Trophoblast cell (in vitro differentiated cells and primary cell): ENCODE measurements around the gene TMEM145.

Experiments
- DNase-seq, 2 donors: peaks; one replicate each; pipeline ENCODE4 v3.0.0-alpha.2; 2016
- H2AFZ ChIP-seq: 2 replicates; pipeline ENCODE4 v1.6.1; 2013; ENCODE audit warnings: low read length, moderate library complexity, mild to moderate bottlenecking; ENCODE audit not compliant: insufficient read depth, poor library complexity
- H2AK5ac ChIP-seq: 2 replicates; pipeline ENCODE4 v1.6.1; 2013; ENCODE audit warnings: mild to moderate bottlenecking, low read length
- H2BK120ac ChIP-seq: 2 replicates; pipeline ENCODE4 v1.6.1; 2013; ENCODE audit warnings: low read length, mild to moderate bottlenecking, moderate library complexity; ENCODE audit not compliant: insufficient read depth, poor library complexity
- H2BK12ac ChIP-seq: 2 replicates; pipeline ENCODE4 v1.6.1; 2013; ENCODE audit warnings: mild to moderate bottlenecking, low read length, moderate library complexity
- H2BK5ac ChIP-seq: 2 replicates; pipeline ENCODE4 v1.6.1; 2013; ENCODE audit warnings: low read length, low read depth, moderate library complexity, mild to moderate bottlenecking; ENCODE audit not compliant: poor library complexity
- H3K14ac ChIP-seq: 2 replicates; pipeline ENCODE4 v1.6.1; 2013; ENCODE audit warnings: mild to moderate bottlenecking, low read length
- H3K18ac ChIP-seq: 2 replicates; pipeline ENCODE4 v1.6.1; 2013; ENCODE audit warnings: mild to moderate bottlenecking, low read length
- H3K23ac ChIP-seq: 2 replicates; pipeline ENCODE4 v1.6.1; 2013; ENCODE audit warnings: low read length
- H3K27ac ChIP-seq: 2 replicates; pipeline ENCODE4 v1.5.1; 2013; ENCODE audit warnings: low read depth, mild to moderate bottlenecking, inconsistent platforms, low read length, moderate library complexity
- H3K27me3 ChIP-seq: 2 replicates; pipeline ENCODE4 v1.6.1; 2013; ENCODE audit warnings: inconsistent platforms, mild to moderate bottlenecking, low read length, moderate library complexity; ENCODE audit not compliant: insufficient read depth
- H3K36me3 ChIP-seq, 2 experiments: 1 replicate in 1 of 2; 2 replicates in 1 of 2; pipeline ENCODE4 v1.6.1; 2013; ENCODE audit warnings: low read length in 2 of 2, mild to moderate bottlenecking in 2 of 2, moderate library complexity in 1 of 2; ENCODE audit not compliant: insufficient read depth in 2 of 2, control insufficient read depth in 1 of 2
- H3K4ac ChIP-seq: 2 replicates; pipeline ENCODE4 v1.6.1; 2013; ENCODE audit warnings: low read depth, mild to moderate bottlenecking, low read length, moderate library complexity
- H3K4me1 ChIP-seq, 2 experiments: 1 replicate in 1 of 2; 2 replicates in 1 of 2; pipeline ENCODE4 v1.6.1; 2013; ENCODE audit warnings: low read length in 2 of 2, mild to moderate bottlenecking in 2 of 2, moderate library complexity in 1 of 2; ENCODE audit not compliant: insufficient read depth in 2 of 2, control insufficient read depth in 1 of 2
- H3K4me2 ChIP-seq: 2 replicates; pipeline ENCODE4 v1.6.1; 2013; ENCODE audit warnings: inconsistent platforms, mild to moderate bottlenecking, low read length, moderate library complexity
- H3K4me3 ChIP-seq: 2 replicates; pipeline ENCODE4 v1.5.1; 2013; ENCODE audit warnings: mild to moderate bottlenecking, low read depth, low read length, inconsistent platforms
- H3K79me1 ChIP-seq: one replicate; pipeline ENCODE4 v1.6.1; 2013; ENCODE audit warnings: low read length
- H3K79me2 ChIP-seq: 2 replicates; pipeline ENCODE4 v1.6.1; 2013; ENCODE audit warnings: low read length, mild to moderate bottlenecking; ENCODE audit not compliant: control insufficient read depth, insufficient read depth, poor library complexity
- H3K9ac ChIP-seq: 2 replicates; pipeline ENCODE4 v1.6.1; 2013; ENCODE audit warnings: mild to moderate bottlenecking, low read length
- H3K9me3 ChIP-seq: 2 replicates; pipeline ENCODE4 v1.6.1; 2013; ENCODE audit warnings: low read depth, mild to moderate bottlenecking, control low read depth, inconsistent platforms, low read length; ENCODE audit not compliant: insufficient read depth
- H4K12ac ChIP-seq: 2 replicates; pipeline ENCODE4 v1.6.1; 2013; ENCODE audit warnings: low read depth, mild to moderate bottlenecking, low read length, moderate library complexity
- H4K8ac ChIP-seq: 2 replicates; pipeline ENCODE4 v1.6.1; 2013; ENCODE audit warnings: low read depth, mild to moderate bottlenecking, low read length, moderate library complexity
- H4K91ac ChIP-seq: one replicate; pipeline ENCODE4 v1.6.1; 2013; ENCODE audit warnings: low read depth, mild to moderate bottlenecking, low read length, moderate library complexity
- WGBS: extraction: QIAGEN DNeasy Blood & Tissue Kit; methylation state at CpG from one replicate; pipeline ENCODE4 v1.1.7; 2013; ENCODE audit warnings: missing lambda C conversion rate; ENCODE audit not compliant: insufficient read length, insufficient coverage; ENCODE audit errors: extremely low coverage; 5-methylcytosine and 5-hydroxymethylcytosine counted together

The TMEM145 gene

GRCh38 chr19:42290523-42291434, 22.3 kb upstream of the TMEM145 start:
- no CpG with 5 or more reads among the region's 31 CpGs for WGBS
- DNase-seq, result peak in 1 of 2 donors; percentile 34
- H3K9me3 ChIP-seq, result peaks cover 3% of the 10 kb centered on the region
- no peak overlapping the region for H3K4ac ChIP-seq
- no peaks in the 10 kb centered on the region for H3K79me1 ChIP-seq
- H2BK5ac ChIP-seq, result no peak overlapping the region
- no peak overlapping the region for H4K91ac ChIP-seq
- H2BK12ac ChIP-seq, result no peak overlapping the region
- no peak overlapping the region for H2BK120ac ChIP-seq
- H3K4me2 ChIP-seq, result no peak overlapping the region
- H3K27ac ChIP-seq, result no peak overlapping the region
- no peak overlapping the region for H4K8ac ChIP-seq
- H3K9ac ChIP-seq, result no peak overlapping the region
- H3K79me2 ChIP-seq, result peaks cover 2% of the 10 kb centered on the region
- no peak overlapping the region for H2AK5ac ChIP-seq
- no peak overlapping the region for H3K23ac ChIP-seq
- H2AFZ ChIP-seq, result no peak overlapping the region
- peaks cover 5% of the 10 kb centered on the region in 2 experiments for H3K4me1 ChIP-seq
- peaks cover 88 to 93% of the 10 kb centered on the region in 2 experiments for H3K36me3 ChIP-seq
- H3K4me3 ChIP-seq, result no peak overlapping the region
- H3K18ac ChIP-seq, result no peak overlapping the region
- H4K12ac ChIP-seq, result no peak overlapping the region
- no peak overlapping the region for H3K14ac ChIP-seq
- no peaks in the 10 kb centered on the region for H3K27me3 ChIP-seq

- H3K14ac ChIP-seq, result no peak overlapping the region
- no peak overlapping the region for H2BK12ac ChIP-seq
- no peak overlapping the region for H3K9ac ChIP-seq
- no peak overlapping the region for H3K27ac ChIP-seq
- no peak overlapping the region for H4K91ac ChIP-seq
- no peak overlapping the region for H3K4me2 ChIP-seq
- no peak overlapping the region for H3K18ac ChIP-seq
- H4K12ac ChIP-seq, result no peak overlapping the region
- H3K23ac ChIP-seq, result no peak overlapping the region
- no peak overlapping the region for H2AK5ac ChIP-seq
- no peak overlapping the region for H3K4me3 ChIP-seq
- no CpG with 5 or more reads among the region's 9 CpGs for WGBS
- DNase-seq, result peak; percentile 34 to 35
- H2AFZ ChIP-seq, result no peak overlapping the region
- peaks cover 3% of the 10 kb centered on the region for H3K9me3 ChIP-seq
- no peaks in the 10 kb centered on the region for H3K79me2 ChIP-seq
- no peak overlapping the region for H2BK120ac ChIP-seq
- no peak overlapping the region for H2BK5ac ChIP-seq
- no peaks in the 10 kb centered on the region for H3K79me1 ChIP-seq
- H3K4me1 ChIP-seq, result no peaks in the 10 kb centered on the region
- H3K27me3 ChIP-seq, result no peaks in the 10 kb centered on the region
- H3K36me3 ChIP-seq, result peaks cover 84 to 91% of the 10 kb centered on the region in 2 experiments
- no peak overlapping the region for H3K4ac ChIP-seq
- H4K8ac ChIP-seq, result no peak overlapping the region
Measured at GRCh38 chr19:42291435-42291810, 21.7 kb upstream of the TMEM145 start.

DNA sequence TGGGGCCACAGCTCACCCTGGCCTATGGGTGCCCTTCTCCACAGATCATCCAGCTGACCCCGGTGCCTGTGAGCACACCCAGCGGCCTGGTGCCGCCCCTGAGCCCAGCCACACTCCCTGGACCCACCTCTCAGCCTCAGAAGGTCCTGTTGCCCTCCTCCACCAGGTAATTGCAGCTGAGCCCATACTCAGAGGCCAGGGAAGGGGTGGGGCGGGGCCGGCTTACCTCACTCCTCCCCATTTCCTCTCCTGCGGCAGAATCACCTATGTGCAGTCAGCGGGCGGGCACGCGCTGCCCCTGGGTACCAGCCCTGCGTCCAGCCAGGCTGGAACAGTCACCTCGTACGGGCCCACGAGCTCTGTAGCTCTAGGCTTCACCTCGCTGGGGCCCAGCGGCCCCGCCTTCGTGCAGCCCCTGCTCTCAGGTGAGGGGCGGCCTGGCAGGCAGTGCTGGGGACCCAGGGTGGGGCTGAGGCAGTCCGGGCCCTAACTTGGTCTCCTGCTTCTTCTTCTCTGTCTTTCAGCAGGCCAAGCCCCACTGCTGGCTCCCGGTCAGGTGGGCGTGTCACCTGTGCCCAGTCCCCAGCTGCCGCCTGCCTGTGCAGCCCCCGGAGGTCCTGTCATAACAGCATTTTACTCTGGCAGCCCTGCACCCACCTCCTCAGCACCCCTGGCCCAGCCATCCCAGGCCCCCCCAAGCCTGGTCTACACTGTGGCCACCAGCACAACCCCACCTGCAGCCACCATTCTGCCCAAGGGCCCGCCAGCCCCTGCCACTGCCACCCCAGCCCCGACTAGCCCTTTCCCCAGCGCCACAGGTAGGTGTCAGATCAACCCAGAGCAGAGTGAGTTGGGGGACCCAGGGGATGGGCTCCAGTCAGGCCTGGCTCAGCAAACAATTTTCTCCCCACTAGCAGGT, 20.8 kb upstream of the TMEM145 start:
- H2BK12ac ChIP-seq, result no peak overlapping the region
- WGBS, result no CpG with 5 or more reads among the region's 27 CpGs
- H2AK5ac ChIP-seq, result no peak overlapping the region
- no peak overlapping the region for H2BK5ac ChIP-seq
- H4K12ac ChIP-seq, result no peak overlapping the region
- H4K91ac ChIP-seq, result no peak overlapping the region
- H3K79me1 ChIP-seq, result no peaks in the 10 kb centered on the region
- H3K27ac ChIP-seq, result no peak overlapping the region
- H4K8ac ChIP-seq, result no peak overlapping the region
- no peak overlapping the region for H3K18ac ChIP-seq
- no peak for DNase-seq
- H3K23ac ChIP-seq, result no peak overlapping the region
- H3K9ac ChIP-seq, result no peak overlapping the region
- H3K4me1 ChIP-seq, result no peaks in the 10 kb centered on the region
- no peak overlapping the region for H3K4me2 ChIP-seq
- H2AFZ ChIP-seq, result no peak overlapping the region
- no peak overlapping the region for H3K14ac ChIP-seq
- H2BK120ac ChIP-seq, result no peak overlapping the region
- H3K4ac ChIP-seq, result no peak overlapping the region
- H3K27me3 ChIP-seq, result no peaks in the 10 kb centered on the region
- peaks cover 3% of the 10 kb centered on the region for H3K9me3 ChIP-seq
- H3K4me3 ChIP-seq, result no peak overlapping the region
- no peaks in the 10 kb centered on the region for H3K79me2 ChIP-seq
- H3K36me3 ChIP-seq, result peaks cover 85 to 92% of the 10 kb centered on the region in 2 experiments

DNA sequence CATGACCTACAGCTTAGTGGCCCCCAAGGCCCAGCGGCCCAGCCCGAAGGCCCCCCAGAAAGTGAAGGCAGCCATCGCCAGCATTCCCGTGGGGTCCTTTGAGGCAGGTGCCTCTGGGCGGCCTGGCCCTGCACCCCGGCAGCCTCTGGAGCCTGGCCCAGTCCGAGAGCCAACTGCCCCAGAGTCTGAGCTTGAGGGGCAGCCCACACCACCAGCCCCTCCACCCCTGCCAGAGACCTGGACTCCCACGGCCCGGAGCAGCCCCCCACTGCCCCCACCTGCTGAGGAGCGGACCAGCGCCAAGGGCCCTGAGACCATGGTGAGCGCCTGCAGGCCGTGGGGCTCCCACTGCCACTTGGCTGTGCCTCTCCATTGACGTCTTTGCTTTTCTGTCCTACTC, 20.1 kb upstream of the TMEM145 start:
- Histone ChIP-seq H3K14ac (no peak overlapping the region), H3K4me1 (no peaks in the 10 kb centered on the region), H4K8ac (no peak overlapping the region), H3K36me3 (peaks cover 81 to 85% of the 10 kb centered on the region in 2 experiments), H2BK120ac (no peak overlapping the region), H3K4me3 (no peak overlapping the region), H2BK12ac (no peak overlapping the region), H3K9me3 (peaks cover 3% of the 10 kb centered on the region), H3K23ac (no peak overlapping the region), H3K4me2 (no peak overlapping the region), H3K79me1 (no peaks in the 10 kb centered on the region), H3K27me3 (no peaks in the 10 kb centered on the region), H2AK5ac (no peak overlapping the region), H3K4ac (no peak overlapping the region), H4K91ac (no peak overlapping the region), H2BK5ac (no peak overlapping the region), H3K79me2 (no peaks in the 10 kb centered on the region), H3K18ac (no peak overlapping the region), H3K9ac (no peak overlapping the region), H3K27ac (no peak overlapping the region), H4K12ac (no peak overlapping the region), H2AFZ (no peak overlapping the region)
- DNase-seq, result no peak
- WGBS, result no CpG with 5 or more reads among the region's 14 CpGs
